ENCODE results near the gene CDH4.

CDH4 gene

DNA sequence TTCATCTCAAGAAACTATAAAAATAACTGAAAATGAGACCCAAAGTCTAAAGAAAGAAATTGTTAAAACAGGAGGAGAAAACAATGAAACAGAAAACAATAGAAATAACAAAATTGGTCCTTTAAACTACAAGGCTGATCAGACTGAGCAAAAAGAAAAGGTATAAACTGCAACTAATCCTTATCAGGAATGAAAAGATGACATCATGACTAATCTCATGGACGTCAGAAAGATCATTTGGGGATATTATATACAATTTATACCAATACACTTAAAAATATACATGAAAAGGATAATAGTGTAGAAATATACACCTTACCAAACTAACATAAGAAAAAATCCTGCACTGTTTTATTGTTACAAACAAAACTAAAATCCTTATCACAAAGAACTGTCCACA lies 498.0 kb downstream of the CDH4 start:
- TF ChIP-seq FOXP2 (optimal IDR thresholded peaks at IDR 0.05; ENCODE audit: borderline replicate concordance, extremely low read depth, extremely low read length, insufficient read depth) (no peak), POLR2AphosphoS5 (IDR thresholded peaks at IDR 0.05; ENCODE audit: low read depth, low read length) (no peak), SIN3A (IDR thresholded peaks at IDR 0.05; ENCODE audit: borderline replicate concordance, insufficient read depth, low read length) (no peak), TAF1 (IDR thresholded peaks at IDR 0.05; ENCODE audit: borderline replicate concordance, insufficient read depth, low read length) (no peak)
- TF ChIP-seq, protein P1, sequence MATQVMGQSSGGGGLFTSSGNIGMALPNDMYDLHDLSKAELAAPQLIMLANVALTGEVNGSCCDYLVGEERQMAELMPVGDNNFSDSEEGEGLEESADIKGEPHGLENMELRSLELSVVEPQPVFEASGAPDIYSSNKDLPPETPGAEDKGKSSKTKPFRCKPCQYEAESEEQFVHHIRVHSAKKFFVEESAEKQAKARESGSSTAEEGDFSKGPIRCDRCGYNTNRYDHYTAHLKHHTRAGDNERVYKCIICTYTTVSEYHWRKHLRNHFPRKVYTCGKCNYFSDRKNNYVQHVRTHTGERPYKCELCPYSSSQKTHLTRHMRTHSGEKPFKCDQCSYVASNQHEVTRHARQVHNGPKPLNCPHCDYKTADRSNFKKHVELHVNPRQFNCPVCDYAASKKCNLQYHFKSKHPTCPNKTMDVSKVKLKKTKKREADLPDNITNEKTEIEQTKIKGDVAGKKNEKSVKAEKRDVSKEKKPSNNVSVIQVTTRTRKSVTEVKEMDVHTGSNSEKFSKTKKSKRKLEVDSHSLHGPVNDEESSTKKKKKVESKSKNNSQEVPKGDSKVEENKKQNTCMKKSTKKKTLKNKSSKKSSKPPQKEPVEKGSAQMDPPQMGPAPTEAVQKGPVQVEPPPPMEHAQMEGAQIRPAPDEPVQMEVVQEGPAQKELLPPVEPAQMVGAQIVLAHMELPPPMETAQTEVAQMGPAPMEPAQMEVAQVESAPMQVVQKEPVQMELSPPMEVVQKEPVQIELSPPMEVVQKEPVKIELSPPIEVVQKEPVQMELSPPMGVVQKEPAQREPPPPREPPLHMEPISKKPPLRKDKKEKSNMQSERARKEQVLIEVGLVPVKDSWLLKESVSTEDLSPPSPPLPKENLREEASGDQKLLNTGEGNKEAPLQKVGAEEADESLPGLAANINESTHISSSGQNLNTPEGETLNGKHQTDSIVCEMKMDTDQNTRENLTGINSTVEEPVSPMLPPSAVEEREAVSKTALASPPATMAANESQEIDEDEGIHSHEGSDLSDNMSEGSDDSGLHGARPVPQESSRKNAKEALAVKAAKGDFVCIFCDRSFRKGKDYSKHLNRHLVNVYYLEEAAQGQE (IDR thresholded peaks at IDR 0.05; ENCODE audit: insufficient read depth in 1 of 2, low read depth in 2 of 2, low read length in 2 of 2), result no peak

DNA sequence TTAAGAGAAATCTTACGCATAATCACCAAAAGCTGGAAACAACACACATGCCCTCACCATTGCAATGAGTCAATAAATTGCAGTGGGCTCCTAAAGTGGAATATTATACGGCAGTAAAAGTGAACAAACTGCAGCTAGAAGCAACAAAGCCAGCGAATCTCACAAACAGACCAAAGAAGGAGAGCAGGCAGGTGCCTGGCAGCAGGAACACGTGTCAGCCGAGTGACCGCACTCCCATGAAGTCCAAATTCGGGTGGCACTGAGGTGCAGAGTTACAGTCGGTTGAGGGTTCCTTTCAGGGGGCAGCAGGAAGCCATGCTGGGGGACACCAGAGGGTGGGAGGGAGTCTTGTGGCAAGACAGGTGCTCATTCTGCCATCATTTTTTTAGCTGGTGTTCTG lies 500.5 kb downstream of the CDH4 start:
- TF ChIP-seq FOXP2 (optimal IDR thresholded peaks at IDR 0.05; ENCODE audit: borderline replicate concordance, extremely low read depth, extremely low read length, insufficient read depth) (no peak), SIN3A (IDR thresholded peaks at IDR 0.05; ENCODE audit: borderline replicate concordance, insufficient read depth, low read length) (no peak), TAF1 (IDR thresholded peaks at IDR 0.05; ENCODE audit: borderline replicate concordance, insufficient read depth, low read length) (no peak)
- TF ChIP-seq, protein P1 (IDR thresholded peaks at IDR 0.05; ENCODE audit: insufficient read depth in 1 of 2, low read depth in 2 of 2, low read length in 2 of 2), result no peak

DNA sequence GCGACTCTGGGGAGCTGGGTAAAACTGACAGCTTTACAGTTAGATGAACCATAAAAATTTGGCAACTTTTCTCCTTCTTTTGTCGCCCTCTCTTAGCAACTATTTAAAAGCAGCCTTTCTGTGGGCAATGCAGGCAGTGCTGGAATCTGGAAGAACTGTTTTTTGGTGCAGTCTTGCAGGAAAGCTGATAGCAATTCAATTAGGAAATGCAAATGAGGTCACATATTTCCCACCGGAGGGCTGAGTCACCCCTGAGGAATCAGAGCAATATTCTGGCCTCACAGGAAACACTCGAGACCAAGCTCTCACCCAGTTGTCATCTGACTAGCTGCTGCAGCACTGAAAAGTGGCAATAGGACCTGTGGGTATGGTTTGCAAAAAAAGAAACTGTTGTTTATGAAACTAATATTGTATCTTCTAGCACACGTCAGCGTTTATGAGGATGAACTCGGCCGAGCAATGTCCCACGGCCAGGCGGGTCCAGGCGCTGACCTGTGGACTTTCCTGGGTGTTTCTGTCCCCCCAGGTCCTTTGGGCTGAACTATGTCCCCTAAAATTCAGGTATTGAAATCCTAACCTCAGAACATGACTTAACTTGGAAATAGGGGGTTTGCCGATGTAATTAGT lies 501.4 kb downstream of the CDH4 start:
- TF ChIP-seq POLR2AphosphoS5 (IDR thresholded peaks at IDR 0.05; ENCODE audit: low read depth, low read length), result no peak
- TF ChIP-seq, protein P1 (IDR thresholded peaks at IDR 0.05; ENCODE audit: insufficient read depth in 1 of 2, low read depth in 2 of 2, low read length in 2 of 2), result no peak
- TF ChIP-seq FOXP2 (optimal IDR thresholded peaks at IDR 0.05; ENCODE audit: borderline replicate concordance, extremely low read depth, extremely low read length, insufficient read depth), result no peak
- no peak for TF ChIP-seq SIN3A (IDR thresholded peaks at IDR 0.05; ENCODE audit: borderline replicate concordance, insufficient read depth, low read length)
- no peak for TF ChIP-seq TAF1 (IDR thresholded peaks at IDR 0.05; ENCODE audit: borderline replicate concordance, insufficient read depth, low read length)

DNA sequence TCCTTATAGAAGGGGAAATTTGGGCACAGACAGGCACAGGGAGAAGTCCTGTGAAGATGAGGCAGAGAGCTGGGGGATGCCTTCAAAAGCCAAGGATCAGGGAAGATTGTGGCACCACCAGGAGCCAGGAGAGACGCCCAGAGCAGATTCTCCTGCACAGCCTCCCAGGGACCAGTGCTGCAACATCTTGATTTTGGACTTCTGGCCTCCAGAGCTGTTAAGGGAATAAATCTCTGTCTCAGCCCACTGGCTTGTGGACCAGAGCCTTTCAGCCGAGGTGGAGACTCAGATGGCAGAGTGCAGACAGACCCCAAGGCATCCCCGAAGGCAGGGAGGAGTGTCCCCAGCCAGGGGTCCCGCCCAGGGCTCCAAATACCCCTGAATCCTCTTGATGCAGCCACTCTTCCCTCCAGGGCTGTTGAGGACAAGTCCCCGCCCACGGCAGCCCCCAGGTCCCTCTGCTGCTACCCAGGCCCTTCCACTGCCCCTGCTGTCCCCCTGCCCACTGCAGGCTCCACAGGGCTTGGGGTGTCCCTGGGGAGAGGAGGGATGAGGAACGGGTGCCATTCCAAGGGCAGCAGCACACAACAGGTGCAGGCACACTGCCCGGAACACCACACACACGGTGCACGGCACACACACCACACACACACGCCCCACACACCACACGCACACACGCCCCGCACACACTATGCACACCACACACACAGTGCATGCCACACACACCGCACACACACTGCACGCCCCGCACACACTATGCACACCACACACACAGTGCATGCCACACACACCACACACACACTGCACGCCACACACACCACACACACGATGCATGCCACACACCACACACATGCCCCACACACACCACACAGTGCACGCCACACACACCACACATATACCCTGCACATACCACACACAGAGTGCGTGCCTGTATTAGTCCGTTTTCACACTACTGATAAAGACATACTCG lies 502.2 kb downstream of the CDH4 start:
- TF ChIP-seq FOXP2 (optimal IDR thresholded peaks at IDR 0.05; ENCODE audit: borderline replicate concordance, extremely low read depth, extremely low read length, insufficient read depth) (no peak), SIN3A (IDR thresholded peaks at IDR 0.05; ENCODE audit: borderline replicate concordance, insufficient read depth, low read length) (no peak), POLR2AphosphoS5 (IDR thresholded peaks at IDR 0.05; ENCODE audit: low read depth, low read length) (no peak), TAF1 (IDR thresholded peaks at IDR 0.05; ENCODE audit: borderline replicate concordance, insufficient read depth, low read length) (no peak)
- TF ChIP-seq, protein P1 (IDR thresholded peaks at IDR 0.05; ENCODE audit: insufficient read depth in 1 of 2, low read depth in 2 of 2, low read length in 2 of 2), result no peak

All from PFSK-1 (cell line).